Dermis blood vessel endothelial cell (primary cell): ENCODE data around the gene DLG2. TPM values are rescaled to one million over a fixed set of nuclear protein-coding genes. Genes with fewer than 3 reads are reported as not detected.
"Not testable (repeated sequence)": the region's sequence is repeated elsewhere in the genome, so short reads cannot be mapped to it uniquely, and the experiment has no call there.

Experiments
- DNase-seq: peaks from one replicate; pipeline ENCODE4 v3.0.0; 2010
- total RNA-seq: library from RNA; depleted of rRNA; stranded (reverse); fragments of >200 nt; gene quantifications from 2 replicates; pipeline ENCODE4 v1.2.3, GENCODE V29; 2014

Gene DLG2
- total RNA-seq, 1 donor from 2014 or later = 0.17 TPM

GRCh38 chr11:84890676-84891075 is 736.5 kb downstream of the DLG2 start:
- DNase-seq = no peak

- DNase-seq = no peak
Measured at GRCh38 chr11:84889556-84889955, 737.6 kb downstream of the DLG2 start.

- no peak for DNase-seq
Measured at GRCh38 chr11:84887055-84887629, 740.0 kb downstream of the DLG2 start.

- no peak for DNase-seq
Measured at GRCh38 chr11:84886344-84886743, 740.8 kb downstream of the DLG2 start.

GRCh38 chr11:84884836-84885235 is 742.3 kb downstream of the DLG2 start:
- DNase-seq = no peak

- no peak for DNase-seq
Measured at GRCh38 chr11:84882056-84882455, 745.1 kb downstream of the DLG2 start.

GRCh38 chr11:84871116-84871515 is 756.0 kb downstream of the DLG2 start:
- no peak for DNase-seq

GRCh38 chr11:84870486-84870885 is 756.7 kb downstream of the DLG2 start:
- DNase-seq = no peak

- DNase-seq = no peak
Measured at GRCh38 chr11:84866922-84867321, 760.2 kb downstream of the DLG2 start.

GRCh38 chr11:84865791-84866535 is 761.2 kb downstream of the DLG2 start:
- DNase-seq = no peak

GRCh38 chr11:84865257-84865656 is 761.9 kb downstream of the DLG2 start:
- no peak for DNase-seq

- DNase-seq = no peak
Measured at GRCh38 chr11:84857746-84858145, 769.4 kb downstream of the DLG2 start.

- no peak for DNase-seq
Measured at GRCh38 chr11:84855508-84856245, 771.5 kb downstream of the DLG2 start.

GRCh38 chr11:84854498-84854880 is 772.7 kb downstream of the DLG2 start:
- no peak for DNase-seq

GRCh38 chr11:84853841-84854497 is 773.2 kb downstream of the DLG2 start:
- DNase-seq = no peak

GRCh38 chr11:84847842-84848241 is 779.3 kb downstream of the DLG2 start:
- no peak for DNase-seq

- DNase-seq = not testable (repeated sequence)
Measured at GRCh38 chr11:84840201-84840600, 786.9 kb downstream of the DLG2 start.

- DNase-seq = no peak
Measured at GRCh38 chr11:84837402-84838069, 789.6 kb downstream of the DLG2 start.

- no peak for DNase-seq
Measured at GRCh38 chr11:84836371-84836770, 790.8 kb downstream of the DLG2 start.

- no peak for DNase-seq
Measured at GRCh38 chr11:84833488-84834088, 793.6 kb downstream of the DLG2 start.

- DNase-seq = no peak
Measured at GRCh38 chr11:84830372-84830771, 796.8 kb downstream of the DLG2 start.

- DNase-seq = no peak
Measured at GRCh38 chr11:84829162-84829561, 798.0 kb downstream of the DLG2 start.
